Measurements from ENCODE around the gene SMG9.

The SMG9 gene

GRCh38 chr19:43719918-43720317 lies 34.8 kb downstream of the SMG9 start:
- no peak for DNase-seq

DNA sequence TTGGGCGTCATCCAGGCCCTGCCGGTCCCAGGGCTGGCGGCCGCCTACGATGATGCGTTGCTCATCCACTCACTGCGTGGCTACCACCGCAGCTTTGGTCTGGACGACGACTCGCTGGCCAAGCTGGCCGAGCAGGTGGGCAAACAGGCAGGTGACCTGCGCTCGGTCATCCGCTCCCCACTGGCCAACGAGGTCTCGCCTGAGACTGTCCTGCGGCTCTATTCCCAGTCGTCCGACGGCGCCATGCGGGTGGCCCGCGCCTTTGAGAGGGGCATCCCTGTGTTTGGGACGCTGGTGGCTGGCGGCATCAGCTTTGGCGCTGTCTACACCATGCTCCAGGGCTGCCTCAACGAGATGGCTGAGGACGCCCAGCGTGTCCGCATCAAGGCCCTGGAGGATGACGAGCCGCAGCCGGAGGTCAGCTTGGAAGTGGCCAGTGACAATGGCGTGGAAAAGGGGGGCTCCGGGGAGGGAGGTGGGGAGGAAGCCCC lies 35.3 kb downstream of the SMG9 start:
- no peak for DNase-seq

DNA sequence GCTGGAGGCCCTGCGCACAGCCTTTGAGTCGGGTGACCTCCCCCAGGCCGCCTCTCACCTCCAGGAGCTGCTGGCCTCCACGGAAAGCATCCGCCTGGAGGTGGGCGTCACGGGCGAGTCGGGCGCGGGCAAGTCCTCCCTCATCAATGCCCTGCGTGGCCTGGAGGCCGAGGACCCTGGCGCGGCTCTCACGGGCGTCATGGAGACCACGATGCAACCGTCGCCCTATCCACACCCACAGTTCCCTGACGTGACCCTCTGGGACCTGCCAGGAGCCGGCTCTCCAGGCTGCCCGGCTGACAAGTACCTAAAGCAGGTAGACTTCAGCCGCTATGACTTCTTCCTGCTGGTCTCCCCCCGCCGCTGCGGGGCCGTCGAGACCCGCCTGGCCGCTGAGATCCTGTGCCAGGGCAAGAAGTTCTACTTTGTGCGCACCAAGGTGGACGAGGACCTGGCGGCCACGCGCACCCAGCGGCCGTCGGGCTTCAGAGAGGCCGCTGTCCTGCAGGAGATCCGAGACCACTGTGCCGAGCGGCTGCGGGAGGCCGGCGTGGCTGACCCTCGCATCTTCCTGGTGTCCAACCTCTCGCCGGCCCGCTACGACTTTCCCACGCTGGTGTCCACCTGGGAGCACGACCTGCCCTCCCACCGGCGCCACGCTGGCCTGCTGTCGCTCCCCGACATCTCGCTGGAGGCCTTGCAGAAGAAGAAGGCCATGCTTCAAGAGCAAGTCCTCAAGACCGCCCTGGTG lies 36.0 kb downstream of the SMG9 start:
- DNase-seq = no peak

DNA sequence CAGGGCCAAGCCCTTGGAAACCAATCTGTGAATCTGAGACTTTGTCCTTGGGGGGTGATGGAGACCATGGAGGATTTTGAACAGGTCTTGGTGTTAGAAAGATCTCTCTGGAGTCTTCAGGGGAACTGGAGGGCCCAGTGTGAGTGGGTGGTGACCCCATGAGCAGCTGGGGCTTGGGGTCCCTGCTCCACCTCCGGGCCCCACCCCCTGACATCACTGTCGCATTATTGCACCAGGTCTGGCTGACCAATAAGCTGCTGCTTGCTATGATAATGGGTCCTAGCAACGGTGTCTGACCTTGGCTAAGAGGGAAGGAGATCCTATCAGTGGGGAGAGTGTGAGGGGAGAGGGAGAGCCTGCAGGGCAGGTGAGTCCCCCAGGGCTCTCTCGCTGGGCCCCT lies 39.0 kb downstream of the SMG9 start, which contains the start of gene IRGC:
Gene IRGC, plus strand, starts transcription at position 301 of the 400 bp plus-strand sequence. CDS start 2,483 bp downstream, outside the sequence.
- no peak for DNase-seq

- no peak for DNase-seq
Observed at GRCh38 chr19:43713208-43713607, 41.6 kb downstream of the SMG9 start.

DNA sequence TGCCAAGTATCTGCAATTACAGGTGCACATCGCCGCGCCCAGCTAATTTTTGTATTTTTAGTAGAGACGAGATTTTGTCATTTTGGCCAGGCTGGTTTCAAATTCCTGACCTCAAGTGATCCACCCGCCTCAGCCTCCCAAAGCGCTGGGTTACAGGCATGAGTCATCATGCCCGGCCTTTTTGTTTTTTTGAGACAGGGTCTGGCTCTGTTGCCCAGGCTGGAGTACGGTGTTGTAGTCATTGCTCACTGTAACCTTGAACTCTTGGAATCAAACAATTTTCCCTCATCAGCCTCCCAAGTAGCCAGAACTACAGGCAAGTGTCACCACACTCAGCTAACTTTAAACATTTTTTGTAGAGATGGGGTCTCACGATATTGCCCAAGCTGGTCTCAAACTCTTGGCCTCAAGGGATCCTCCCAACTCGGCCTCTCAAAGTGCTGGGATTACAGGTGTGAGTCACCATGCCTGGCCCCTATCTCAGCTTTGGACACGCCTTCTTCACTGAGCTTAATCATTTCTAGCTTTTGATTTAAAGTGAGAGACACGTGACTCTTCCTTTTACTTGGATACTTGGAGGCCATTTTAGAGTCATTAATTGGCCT lies 42.9 kb downstream of the SMG9 start:
- no peak for DNase-seq

- no peak for DNase-seq
Observed at GRCh38 chr19:43708716-43709115, 46.0 kb downstream of the SMG9 start.

GRCh38 chr19:43707158-43707712 lies 47.5 kb downstream of the SMG9 start:
- DNase-seq = no peak

DNA sequence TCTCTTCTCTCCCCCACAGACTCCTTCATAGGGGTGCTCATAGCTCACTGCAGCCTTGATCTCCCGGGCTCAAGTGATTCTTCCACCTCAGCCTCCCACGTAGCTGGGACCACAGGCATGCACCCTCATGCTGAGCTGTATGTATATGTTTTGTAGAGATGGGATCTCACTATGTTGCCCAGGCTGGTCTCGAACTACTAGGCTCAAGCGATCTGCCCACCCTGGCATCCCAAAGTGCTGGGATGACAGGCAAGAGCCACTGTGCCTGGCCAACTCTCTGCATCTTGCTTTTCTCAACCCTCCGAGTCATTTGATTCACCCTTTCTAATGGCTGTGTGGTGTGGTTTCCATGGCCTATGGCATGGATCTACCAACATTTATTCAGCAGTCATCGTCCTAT lies 49.0 kb downstream of the SMG9 start:
- DNase-seq = no peak

GRCh38 chr19:43704002-43704705 lies 50.6 kb downstream of the SMG9 start:
- DNase-seq = no peak

DNA sequence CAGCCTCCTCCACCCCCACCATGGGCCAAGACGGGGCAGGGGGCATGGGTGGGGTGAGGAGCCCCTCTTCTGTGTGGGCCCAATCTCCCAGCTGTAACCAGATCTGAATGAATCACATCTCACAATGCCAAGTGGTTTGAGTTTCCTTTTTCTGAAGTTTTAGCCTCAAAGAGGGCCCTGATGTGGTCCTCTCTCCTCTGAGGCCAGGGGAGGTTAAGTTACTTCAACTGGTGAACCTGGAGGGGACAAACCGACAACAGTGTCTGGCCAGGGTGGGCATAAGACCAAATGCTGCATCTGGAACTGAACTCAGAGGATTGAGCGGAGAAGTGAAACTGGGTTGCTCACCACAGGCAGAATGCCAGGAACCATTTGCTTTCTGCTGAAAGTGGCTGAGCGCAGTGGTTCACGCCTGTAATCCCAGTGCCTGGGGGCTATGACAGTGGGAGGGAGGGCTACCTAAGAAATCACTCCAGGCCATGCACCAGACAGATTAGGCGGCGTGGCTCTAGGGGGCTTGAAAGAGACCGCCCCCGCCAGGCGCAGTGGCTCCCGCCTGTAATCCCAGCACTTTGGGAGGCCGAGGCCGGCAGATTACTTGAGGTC lies 54.3 kb downstream of the SMG9 start:
- DNase-seq = peak; percentile 45

- DNase-seq = peak; percentile 19
Observed at GRCh38 chr19:43699506-43700394, 55.0 kb downstream of the SMG9 start.

GRCh38 chr19:43697295-43697694 lies 57.5 kb downstream of the SMG9 start:
- DNase-seq = no peak

DNA sequence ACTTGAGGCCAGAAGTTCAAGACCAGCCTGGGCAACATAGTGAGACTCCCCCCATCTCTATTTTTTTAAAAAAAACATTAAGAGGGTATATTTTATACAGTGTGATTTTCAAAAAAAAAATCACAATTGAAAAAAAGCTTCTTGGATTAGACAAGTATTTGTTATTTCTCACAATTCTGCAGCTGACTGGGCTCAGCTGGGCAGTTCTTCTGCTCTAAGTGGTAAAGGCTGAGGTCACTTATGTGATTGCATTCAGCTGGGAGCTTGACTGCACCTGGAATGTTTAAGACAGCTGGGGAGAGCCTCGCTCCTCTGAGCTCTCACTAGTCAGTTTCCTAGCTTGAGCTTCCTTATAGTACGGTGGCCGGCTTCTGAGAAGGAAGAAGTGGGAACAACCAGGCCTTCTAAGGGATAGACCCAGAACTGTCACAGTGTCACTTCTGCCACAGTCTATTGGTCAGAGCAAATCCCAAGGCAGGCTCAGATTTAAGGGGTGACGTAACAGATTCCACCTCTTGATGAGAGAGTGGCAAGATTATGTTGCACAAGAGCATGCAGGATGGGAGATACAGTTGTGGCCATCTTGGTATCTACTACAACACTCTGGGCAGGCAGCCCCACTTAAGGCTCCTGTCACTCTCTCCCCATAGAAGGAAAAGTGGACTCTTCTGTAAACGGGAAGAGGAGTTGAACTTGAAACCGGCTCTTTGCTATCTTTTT lies 58.6 kb downstream of the SMG9 start:
- no peak for DNase-seq

GRCh38 chr19:43694553-43694952 lies 60.2 kb downstream of the SMG9 start:
- no peak for DNase-seq

GRCh38 chr19:43692877-43693276 lies 61.9 kb downstream of the SMG9 start:
- no peak for DNase-seq

- DNase-seq = no peak
Observed at GRCh38 chr19:43692385-43692784, 62.4 kb downstream of the SMG9 start.

DNA sequence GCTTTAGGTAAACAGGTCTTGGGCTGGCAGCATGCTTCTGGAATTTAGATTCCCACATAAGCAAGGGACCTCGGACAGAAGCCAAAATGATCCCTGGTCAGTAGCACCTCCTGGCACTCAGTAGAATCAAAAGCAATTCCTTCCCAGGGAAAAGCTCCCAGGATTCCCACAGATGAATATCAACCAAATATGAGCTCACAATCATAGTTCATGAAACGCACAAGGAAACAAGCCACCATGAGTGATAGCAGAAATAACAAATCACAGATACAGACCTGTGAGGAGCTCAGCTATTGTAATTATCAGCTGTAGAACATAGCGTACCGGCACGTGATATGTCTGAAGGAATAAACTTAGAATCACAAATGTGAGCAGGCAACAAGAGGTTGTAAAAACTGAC lies 63.0 kb downstream of the SMG9 start:
- no peak for DNase-seq

DNA sequence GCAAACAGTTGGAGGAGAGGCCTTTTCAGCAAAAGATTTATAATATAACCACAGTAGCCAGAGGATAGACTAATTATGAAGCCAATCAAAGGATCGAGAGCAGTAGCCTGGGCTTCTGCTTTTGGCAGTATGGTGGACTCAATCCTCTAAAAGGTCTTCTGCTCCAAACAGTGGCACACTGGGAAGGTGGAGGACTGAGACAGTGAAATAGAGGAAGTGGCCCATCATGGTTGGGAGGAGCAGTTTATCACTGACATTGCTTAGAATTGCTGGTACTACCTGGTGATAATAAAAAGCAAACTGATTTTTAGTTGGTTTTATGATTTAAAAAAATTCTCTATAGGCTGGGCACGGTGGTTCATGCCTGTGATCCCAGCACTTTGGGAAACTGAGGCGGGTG lies 63.9 kb downstream of the SMG9 start:
- DNase-seq = no peak

DNA sequence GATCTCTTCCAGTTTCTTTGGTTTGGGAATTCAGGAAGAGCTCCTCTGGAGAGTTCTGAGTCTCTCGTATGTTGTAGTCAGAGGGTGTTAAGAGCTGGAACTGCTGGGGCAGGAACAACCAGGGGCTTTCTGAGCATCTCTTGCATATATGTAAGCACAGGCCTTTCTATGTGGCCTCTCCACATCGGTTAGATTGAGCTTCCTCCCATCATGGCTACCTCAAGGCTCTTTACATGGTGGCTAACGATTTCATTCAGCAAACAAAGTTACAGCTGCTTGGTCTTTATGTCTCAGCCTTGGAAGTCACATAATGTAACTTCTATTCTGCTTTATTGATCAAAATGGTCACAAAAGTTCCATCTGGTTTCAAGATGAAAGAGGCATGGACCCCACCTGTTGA lies 64.3 kb downstream of the SMG9 start:
- DNase-seq = no peak

- DNase-seq = no peak
Observed at GRCh38 chr19:43688059-43688701, 66.6 kb downstream of the SMG9 start.

Measured in activated CD4-positive, alpha-beta T cell treated with anti-CD3 and anti-CD28 coated beads for 48 hours (primary cell).